HEK293T (cell line): ENCODE data around the gene MYRF.

Source experiments
- CTCF ChIA-PET: fragments of 350-600 bp; formaldehyde crosslinking; extraction: SDS; loops from one replicate; lab custom pipeline; 2021; ENCODE audit warnings: antibody characterized with exemption, inconsistent platforms; lab: Yijun Ruan, JAX
- POLR2A ChIA-PET: fragments of 350-600 bp; formaldehyde crosslinking; extraction: SDS; loops from one replicate; lab custom pipeline; 2020; ENCODE audit warnings: antibody characterized with exemption, inconsistent platforms; lab: Yijun Ruan, JAX
- DNase-seq: peaks from one replicate; pipeline ENCODE4 v3.0.0; 2012; ENCODE audit warnings: mixed read lengths; ENCODE audit errors: extremely low spot score
- ARNT ChIP-seq: fragments of 450-650 bp; IDR thresholded peaks from 2 replicates; pipeline ENCODE4 v1.6.1; 2017; ENCODE audit warnings: mild to moderate bottlenecking
- BHLHE40 ChIP-seq: fragments of 450-650 bp; IDR thresholded peaks from 2 replicates; pipeline ENCODE4 v1.6.1; 2016; ENCODE audit warnings: mild to moderate bottlenecking, moderate library complexity, borderline replicate concordance
- CTBP1 ChIP-seq: fragments of 450-650 bp; IDR thresholded peaks from 2 replicates; pipeline ENCODE4 v1.6.1; 2016; ENCODE audit warnings: borderline replicate concordance
- ELF4 ChIP-seq: fragments of 450-650 bp; IDR thresholded peaks from 2 replicates; pipeline ENCODE4 v1.6.1; 2017; ENCODE audit warnings: antibody characterized with exemption
- FOXA1 ChIP-seq: fragments of 450-650 bp; IDR thresholded peaks from 2 replicates; pipeline ENCODE4 v1.6.1; 2016; ENCODE audit warnings: mild to moderate bottlenecking
- FOXK2 ChIP-seq: fragments of 450-650 bp; IDR thresholded peaks from 2 replicates; pipeline ENCODE4 v1.6.1; 2016; ENCODE audit warnings: mild to moderate bottlenecking
- FOXM1 ChIP-seq: fragments of 450-650 bp; IDR thresholded peaks from 2 replicates; pipeline ENCODE4 v1.6.1; 2017; ENCODE audit warnings: mild to moderate bottlenecking, borderline replicate concordance
- HDGF ChIP-seq: fragments of 450-650 bp; IDR thresholded peaks from 2 replicates; pipeline ENCODE4 v1.6.1; 2017; ENCODE audit warnings: antibody characterized with exemption, borderline replicate concordance
- L3MBTL2 ChIP-seq: fragments of 450-650 bp; conservative IDR thresholded peaks from 2 replicates; pipeline ENCODE4 v1.6.1; 2016; ENCODE audit warnings: mild to moderate bottlenecking
- LEF1 ChIP-seq: fragments of 450-650 bp; IDR thresholded peaks from 2 replicates; pipeline ENCODE4 v1.6.1; 2017; ENCODE audit warnings: mild to moderate bottlenecking, borderline replicate concordance
- NFRKB ChIP-seq: fragments of 450-650 bp; IDR thresholded peaks from 2 replicates; pipeline ENCODE4 v1.6.1; 2016; ENCODE audit warnings: mild to moderate bottlenecking, moderate library complexity
- SP1 ChIP-seq: fragments of 450-650 bp; IDR thresholded peaks from 2 replicates; pipeline ENCODE4 v1.6.1; 2017
- SUZ12 ChIP-seq: fragments of 450-650 bp; IDR thresholded peaks from 2 replicates; pipeline ENCODE4 v1.6.1; 2016; ENCODE audit warnings: mild to moderate bottlenecking
- TARDBP ChIP-seq: fragments of 450-650 bp; IDR thresholded peaks from 2 replicates; pipeline ENCODE4 v1.6.1; 2016
- ZNF384 ChIP-seq: fragments of 450-650 bp; IDR thresholded peaks from 2 replicates; pipeline ENCODE4 v1.6.1; 2016
- TF ChIP-seq, protein P1 (sequence below): fragments of 450-650 bp; IDR thresholded peaks from 2 replicates; pipeline ENCODE4 v1.6.1; 2016

MYRF gene

DNA sequence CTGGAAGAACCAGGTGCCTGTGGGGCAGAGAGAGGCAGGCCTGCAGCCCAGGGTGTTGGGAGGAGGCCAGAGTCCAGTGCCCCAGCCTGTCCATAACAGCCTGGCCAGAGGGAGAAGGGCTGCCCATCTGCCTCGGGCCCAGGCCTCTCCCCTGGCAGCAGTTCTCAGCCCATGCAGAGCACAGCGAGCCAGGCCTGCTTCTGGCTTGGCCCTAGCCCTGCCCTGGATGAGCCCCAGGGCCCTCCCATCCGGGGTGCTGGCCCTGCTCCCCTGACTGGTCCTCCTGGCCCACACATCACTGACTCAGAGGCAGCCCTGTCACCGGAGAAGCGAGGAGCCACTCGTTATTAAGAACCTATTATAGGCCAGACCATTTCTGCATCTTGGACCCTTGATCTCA, 19.7 kb upstream of the MYRF start:
- no peak for DNase-seq
- ChIA-PET CTCF (interaction anchor here (0.6 to 2.0 kb wide), 12 partner anchors 11 to 287 kb away, joined by 3 to 8 read pairs (median 3); no protein-coding TSS in a partner anchor), POLR2A (interaction anchor here (1.2 to 2.6 kb wide), 2 partner anchors 14 to 49 kb away, joined by 6 to 22 read pairs; no protein-coding TSS in a partner anchor)
- TF ChIP-seq SUZ12, result no peak
- TF ChIP-seq FOXK2, result no peak
- TF ChIP-seq SP1, result no peak
- TF ChIP-seq L3MBTL2, result no peak
- no peak for TF ChIP-seq FOXM1

DNA sequence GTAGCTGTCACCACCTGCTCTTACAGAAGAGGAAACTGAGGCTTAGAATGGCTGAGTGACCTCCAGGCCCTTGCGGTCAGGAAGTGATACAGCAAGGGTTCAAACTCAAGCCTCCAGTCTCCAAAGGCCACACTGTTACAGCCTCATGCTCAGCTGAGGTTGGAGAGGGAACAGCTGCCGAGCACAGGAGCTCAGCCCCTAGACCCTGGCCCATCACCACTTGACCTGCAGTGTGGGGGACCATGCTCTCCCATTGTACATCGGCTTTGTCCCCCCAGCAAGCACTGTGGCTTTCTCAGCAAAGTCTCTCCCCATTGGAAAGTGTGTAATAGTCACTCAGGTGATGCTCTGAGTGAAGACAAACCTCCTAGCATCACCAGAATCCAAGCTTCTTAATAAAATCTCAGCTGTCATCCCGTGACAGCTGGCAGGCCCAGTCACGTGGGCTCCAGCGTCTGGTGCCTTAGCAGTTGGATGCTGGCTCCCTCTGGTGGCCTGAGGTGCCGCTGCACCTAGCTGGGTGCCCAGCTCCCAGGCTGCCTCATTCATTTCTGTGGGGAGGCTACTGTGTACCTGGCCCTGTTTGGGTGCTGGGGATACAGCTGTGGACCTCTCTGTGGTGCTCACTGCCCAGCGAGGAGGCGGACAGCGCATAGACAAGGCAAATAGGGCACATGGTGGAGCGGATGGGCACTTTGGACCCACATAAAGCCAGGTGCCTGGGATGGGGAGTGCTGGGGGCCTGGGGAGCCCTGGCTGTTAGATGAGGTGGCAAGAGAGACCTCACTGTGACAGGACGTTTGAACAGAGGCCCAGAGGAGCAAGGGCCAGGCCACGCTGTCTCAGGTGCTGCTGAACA, 19.1 kb upstream of the MYRF start:
- TF ChIP-seq LEF1, result no peak
- TF ChIP-seq FOXK2, result no peak
- no peak for TF ChIP-seq FOXA1
- no peak for TF ChIP-seq SUZ12
- peak; percentile 56; the same call in 1 of the 2 replicates for TF ChIP-seq ARNT
- TF ChIP-seq, protein P1, sequence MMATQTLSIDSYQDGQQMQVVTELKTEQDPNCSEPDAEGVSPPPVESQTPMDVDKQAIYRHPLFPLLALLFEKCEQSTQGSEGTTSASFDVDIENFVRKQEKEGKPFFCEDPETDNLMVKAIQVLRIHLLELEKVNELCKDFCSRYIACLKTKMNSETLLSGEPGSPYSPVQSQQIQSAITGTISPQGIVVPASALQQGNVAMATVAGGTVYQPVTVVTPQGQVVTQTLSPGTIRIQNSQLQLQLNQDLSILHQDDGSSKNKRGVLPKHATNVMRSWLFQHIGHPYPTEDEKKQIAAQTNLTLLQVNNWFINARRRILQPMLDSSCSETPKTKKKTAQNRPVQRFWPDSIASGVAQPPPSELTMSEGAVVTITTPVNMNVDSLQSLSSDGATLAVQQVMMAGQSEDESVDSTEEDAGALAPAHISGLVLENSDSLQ, result peak; percentile 80
- no peak for TF ChIP-seq HDGF
- no peak for TF ChIP-seq TARDBP
- ChIA-PET POLR2A (interaction anchor here (1.2 to 2.6 kb wide), 2 partner anchors 15 to 50 kb away, joined by 6 to 22 read pairs; no protein-coding TSS in a partner anchor), CTCF (interaction anchor here (0.6 to 2.0 kb wide), 14 partner anchors 10 to 287 kb away, joined by 3 to 8 read pairs (median 3); no protein-coding TSS in a partner anchor)
- DNase-seq, result peak; percentile 95

DNA sequence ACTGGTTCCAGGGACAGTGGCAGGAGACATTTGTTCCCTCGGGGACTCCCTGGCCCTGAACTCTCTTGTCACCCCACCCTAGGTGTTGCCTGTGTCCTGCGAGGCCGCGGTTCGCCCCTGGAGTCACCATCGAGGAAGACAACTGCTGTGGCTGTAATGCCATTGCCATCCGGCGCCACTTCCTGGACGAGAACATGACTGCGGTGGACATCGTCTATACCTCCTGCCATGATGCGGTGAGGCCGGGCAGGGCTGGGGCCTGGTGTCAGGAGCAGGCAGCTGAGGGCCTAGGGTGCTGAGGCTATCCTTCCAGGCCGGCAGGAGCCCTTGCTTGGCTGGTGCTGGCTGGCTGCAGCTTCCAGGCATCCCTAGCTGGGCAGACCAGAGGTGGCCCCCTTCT, 17.7 kb upstream of the MYRF start:
- DNase-seq, result no peak
- TF ChIP-seq BHLHE40 (no peak), FOXK2 (no peak), CTBP1 (no peak), ARNT (no peak), L3MBTL2 (no peak), ZNF384 (no peak)
- TF ChIP-seq, protein P1, result no peak
- ChIA-PET CTCF (interaction anchor here (2.0 kb wide), 1 partner anchor 16 kb away, joined by 8 read pairs; no protein-coding TSS in a partner anchor), POLR2A (no interaction called here)

DNA sequence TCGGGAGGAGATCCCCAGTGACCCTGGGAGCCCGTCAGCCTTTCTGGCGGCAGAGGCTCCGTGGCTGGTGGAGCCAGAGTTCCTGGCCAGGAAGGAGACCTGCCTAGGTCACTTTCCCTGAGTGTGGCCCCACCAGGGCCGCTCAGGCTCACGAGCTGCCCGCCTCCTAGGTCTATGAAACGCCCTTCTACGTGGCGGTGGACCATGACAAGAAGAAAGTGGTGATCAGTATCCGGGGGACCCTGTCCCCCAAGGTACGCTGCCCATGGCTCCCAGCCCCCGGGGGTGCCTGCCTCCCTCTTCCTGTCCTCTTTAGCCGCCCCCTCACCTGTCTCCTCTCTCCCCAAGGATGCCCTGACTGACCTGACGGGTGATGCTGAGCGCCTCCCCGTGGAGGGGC, 17.0 kb upstream of the MYRF start:
- TF ChIP-seq HDGF (no peak), ZNF384 (no peak), SUZ12 (no peak), FOXK2 (no peak), SP1 (no peak), TARDBP (no peak), FOXM1 (no peak), ARNT (no peak), CTBP1 (no peak)
- TF ChIP-seq, protein P1, result no peak

DNA sequence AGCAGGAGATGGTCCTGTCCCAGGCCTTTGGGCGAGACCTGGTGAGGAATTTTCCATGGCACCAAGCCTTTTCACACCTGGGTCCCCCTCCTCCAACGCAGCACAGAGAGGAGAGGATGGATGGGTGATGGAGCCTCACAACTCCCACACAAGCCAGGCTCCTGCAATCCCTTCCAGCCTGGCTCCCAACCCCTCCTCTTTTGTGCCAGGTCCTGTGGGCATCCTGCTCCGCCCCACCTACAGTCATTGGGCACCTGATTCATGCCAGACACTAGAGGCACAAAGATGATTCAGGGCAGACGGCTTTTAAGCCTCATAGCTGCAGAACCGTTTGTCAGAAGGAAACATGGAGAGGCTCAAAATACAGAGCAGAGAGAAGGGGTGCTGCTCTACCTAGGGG, 16.1 kb upstream of the MYRF start:
- no peak for TF ChIP-seq ELF4
- no peak for TF ChIP-seq LEF1
- TF ChIP-seq CTBP1, result no peak
- no peak for TF ChIP-seq L3MBTL2
- no peak for TF ChIP-seq TARDBP
- TF ChIP-seq FOXM1, result no peak
- TF ChIP-seq FOXA1, result no peak
- no peak for TF ChIP-seq FOXK2
- TF ChIP-seq ZNF384, result no peak
- no peak for TF ChIP-seq SUZ12
- TF ChIP-seq, protein P1, result no peak
- TF ChIP-seq HDGF, result no peak
- TF ChIP-seq ARNT, result no peak
- no peak for TF ChIP-seq BHLHE40
- no peak for TF ChIP-seq SP1
- TF ChIP-seq NFRKB, result no peak
- CTCF ChIA-PET, result interaction anchor here (0.8 kb wide), 1 partner anchor 11 kb away, joined by 5 read pairs; no protein-coding TSS in a partner anchor
- POLR2A ChIA-PET, result interaction anchor here (0.8 kb wide), 1 partner anchor 18 kb away, joined by 3 read pairs; no protein-coding TSS in a partner anchor
- no peak for DNase-seq

More for the DNA sequence above, 17.0 kb upstream of the MYRF start:
- DNase-seq, result no peak
- ChIA-PET CTCF (no interaction called here), POLR2A (interaction anchor here (0.6 kb wide), 1 partner anchor 16 kb away, joined by 4 read pairs; no protein-coding TSS in a partner anchor)
